Tibial nerve (tissue), 3 donors: ENCODE measurements around the gene HIP1.

Experiments used
- POLR2A ChIP-seq, 2 donors: fragments of 450-650 bp; IDR thresholded peaks; one replicate each; pipeline ENCODE4 v1.6.1; 2017; ENCODE audit warnings: antibody characterized with exemption in 2 of 2, mild to moderate bottlenecking in 2 of 2, moderate library complexity in 2 of 2
- TF ChIP-seq, protein P1 (sequence below), 5 experiments: fragments of 200-600 bp in 3 of 5; fragments of 450-650 bp in 2 of 5; sonication (generic) in 3 of 5; IDR thresholded peaks; one replicate each; pipeline ENCODE4 v1.5.1; 2016 to 2019; ENCODE audit warnings: antibody characterized with exemption in 5 of 5, mild to moderate bottlenecking in 3 of 5, moderate library complexity in 2 of 5

DNA sequence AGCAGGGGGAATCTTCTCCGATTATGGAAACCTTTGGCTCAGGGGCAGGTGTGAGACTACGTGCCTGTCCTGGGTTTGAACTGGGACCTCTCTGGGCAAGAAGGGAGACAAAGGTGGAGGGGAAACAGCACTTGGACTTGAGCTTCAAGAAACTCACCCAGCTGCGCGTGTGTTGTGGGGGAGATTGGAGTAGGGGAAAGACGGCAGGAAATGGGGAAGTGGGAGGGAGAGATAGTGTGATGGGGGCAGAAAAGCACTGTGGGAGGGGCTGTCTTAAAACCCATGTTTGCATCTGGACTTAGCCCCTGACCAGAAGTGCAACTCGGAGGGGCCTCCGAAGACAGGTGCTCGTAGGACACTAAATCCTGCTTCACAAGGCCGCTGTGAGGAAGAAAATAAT is 107.0 kb downstream of the HIP1 start:
- TF ChIP-seq, protein P1, sequence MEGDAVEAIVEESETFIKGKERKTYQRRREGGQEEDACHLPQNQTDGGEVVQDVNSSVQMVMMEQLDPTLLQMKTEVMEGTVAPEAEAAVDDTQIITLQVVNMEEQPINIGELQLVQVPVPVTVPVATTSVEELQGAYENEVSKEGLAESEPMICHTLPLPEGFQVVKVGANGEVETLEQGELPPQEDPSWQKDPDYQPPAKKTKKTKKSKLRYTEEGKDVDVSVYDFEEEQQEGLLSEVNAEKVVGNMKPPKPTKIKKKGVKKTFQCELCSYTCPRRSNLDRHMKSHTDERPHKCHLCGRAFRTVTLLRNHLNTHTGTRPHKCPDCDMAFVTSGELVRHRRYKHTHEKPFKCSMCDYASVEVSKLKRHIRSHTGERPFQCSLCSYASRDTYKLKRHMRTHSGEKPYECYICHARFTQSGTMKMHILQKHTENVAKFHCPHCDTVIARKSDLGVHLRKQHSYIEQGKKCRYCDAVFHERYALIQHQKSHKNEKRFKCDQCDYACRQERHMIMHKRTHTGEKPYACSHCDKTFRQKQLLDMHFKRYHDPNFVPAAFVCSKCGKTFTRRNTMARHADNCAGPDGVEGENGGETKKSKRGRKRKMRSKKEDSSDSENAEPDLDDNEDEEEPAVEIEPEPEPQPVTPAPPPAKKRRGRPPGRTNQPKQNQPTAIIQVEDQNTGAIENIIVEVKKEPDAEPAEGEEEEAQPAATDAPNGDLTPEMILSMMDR (IDR thresholded peaks at IDR 0.05), result no peak
- no peak for TF ChIP-seq POLR2A (IDR thresholded peaks at IDR 0.05)
